ENCODE measurements around the gene PATJ.
"Not testable (repeated sequence)": the region's sequence is repeated elsewhere in the genome, so short reads cannot be mapped to it uniquely, and the experiment has no call there.

PATJ gene

GRCh38 chr1:61873994-61874393, 131.7 kb downstream of the PATJ start:
- in situ Hi-C loops (cut with MboI; ENCODE audit: low sequenced_read_pairs): loop anchor here (25.0 kb wide), 1 partner anchor 1887 kb away; no protein-coding TSS in a partner anchor

- in situ Hi-C loops (cut with MboI; ENCODE audit: low sequenced_read_pairs): no loop called here
Measured at GRCh38 chr1:61875198-61875597, 132.9 kb downstream of the PATJ start.

- in situ Hi-C loops (cut with MboI; ENCODE audit: low sequenced_read_pairs): not testable (repeated sequence)
Measured at GRCh38 chr1:61879887-61880474, 137.7 kb downstream of the PATJ start.

- in situ Hi-C loops (cut with MboI; ENCODE audit: low sequenced_read_pairs): no loop called here
Measured at GRCh38 chr1:61887076-61887867, 145.0 kb downstream of the PATJ start.

DNA sequence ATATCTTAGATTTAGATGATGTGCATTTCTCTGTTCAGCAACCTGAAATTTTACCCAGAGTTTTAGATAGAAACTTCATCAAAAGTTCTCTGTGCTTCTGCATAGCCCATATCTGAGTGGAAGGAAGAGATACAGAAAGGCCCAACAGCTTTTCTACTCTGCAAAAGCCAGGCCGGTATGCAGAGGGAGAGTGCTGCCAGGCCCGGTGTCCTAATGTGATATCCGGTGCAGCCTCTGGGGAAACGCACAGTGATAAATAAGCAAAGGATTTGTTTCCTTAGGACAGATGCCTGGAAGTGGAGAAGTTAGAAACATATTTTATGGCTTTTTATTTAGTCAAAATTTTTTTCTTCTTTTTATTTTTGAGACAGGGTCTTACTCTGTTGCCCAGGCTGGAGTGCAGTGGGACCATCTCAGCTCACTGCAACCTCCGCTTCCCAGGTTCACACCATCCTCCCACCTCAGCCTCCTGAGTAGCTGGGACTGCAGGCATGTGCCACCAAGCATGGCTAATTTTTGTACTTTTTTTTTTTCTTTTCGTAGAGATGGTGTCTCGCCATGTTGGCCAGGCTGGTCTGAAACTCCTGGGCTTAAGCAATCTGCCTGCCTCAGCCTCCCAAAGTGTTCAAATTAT, 145.8 kb downstream of the PATJ start:
- in situ Hi-C loops (cut with MboI; ENCODE audit: low sequenced_read_pairs): no loop called here

- in situ Hi-C loops (cut with MboI; ENCODE audit: low sequenced_read_pairs): no loop called here
Measured at GRCh38 chr1:61888808-61889207, 146.5 kb downstream of the PATJ start.

GRCh38 chr1:61890435-61890834, 148.2 kb downstream of the PATJ start:
- in situ Hi-C loops (cut with MboI; ENCODE audit: low sequenced_read_pairs): not testable (repeated sequence)

GRCh38 chr1:61892977-61893376, 150.7 kb downstream of the PATJ start:
- in situ Hi-C loops (cut with MboI; ENCODE audit: low sequenced_read_pairs): no loop called here

DNA sequence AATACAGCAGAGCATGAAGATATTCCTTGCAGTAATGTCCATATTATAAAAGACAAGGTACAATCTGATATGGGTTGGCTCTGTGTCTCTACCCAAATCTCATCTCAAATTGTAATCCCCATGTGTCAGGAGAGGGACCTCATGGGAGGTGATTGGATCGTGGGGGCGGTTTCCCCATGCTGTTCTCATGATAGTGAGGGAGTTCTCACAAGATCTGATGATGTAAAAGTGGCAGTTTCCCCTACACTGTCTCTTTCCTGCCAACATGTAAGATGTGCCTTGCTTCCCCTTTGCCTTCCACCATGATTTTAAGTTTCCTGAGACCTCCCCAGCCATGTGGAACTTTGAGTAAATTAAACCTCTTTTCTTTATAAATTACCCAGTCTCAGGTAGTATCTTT, 152.0 kb downstream of the PATJ start:
- in situ Hi-C loops (cut with MboI; ENCODE audit: low sequenced_read_pairs): not testable (repeated sequence)

GRCh38 chr1:61895175-61895574, 152.9 kb downstream of the PATJ start:
- in situ Hi-C loops (cut with MboI; ENCODE audit: low sequenced_read_pairs): no loop called here

- in situ Hi-C loops (cut with MboI; ENCODE audit: low sequenced_read_pairs): no loop called here
Measured at GRCh38 chr1:61898658-61899057, 156.4 kb downstream of the PATJ start.

DNA sequence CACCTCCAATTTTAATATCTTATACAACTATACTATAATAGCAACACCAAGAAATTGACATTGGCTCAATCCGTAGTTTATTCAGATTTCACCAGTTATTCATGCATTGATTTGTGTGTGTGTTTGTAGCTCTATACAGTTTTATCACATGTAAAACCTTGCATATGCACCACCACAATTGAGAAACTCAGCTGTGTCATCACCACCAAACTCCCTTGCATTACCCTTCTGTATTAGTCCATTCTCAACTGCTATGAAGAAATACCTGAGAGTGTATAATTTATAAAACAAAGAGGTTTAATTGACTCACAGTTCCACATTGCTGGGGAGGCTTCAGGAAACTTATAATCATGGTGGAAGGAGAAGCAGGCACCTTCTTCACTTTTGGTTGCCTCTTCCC, 162.1 kb downstream of the PATJ start:
- in situ Hi-C loops (cut with MboI; ENCODE audit: low sequenced_read_pairs): no loop called here

DNA sequence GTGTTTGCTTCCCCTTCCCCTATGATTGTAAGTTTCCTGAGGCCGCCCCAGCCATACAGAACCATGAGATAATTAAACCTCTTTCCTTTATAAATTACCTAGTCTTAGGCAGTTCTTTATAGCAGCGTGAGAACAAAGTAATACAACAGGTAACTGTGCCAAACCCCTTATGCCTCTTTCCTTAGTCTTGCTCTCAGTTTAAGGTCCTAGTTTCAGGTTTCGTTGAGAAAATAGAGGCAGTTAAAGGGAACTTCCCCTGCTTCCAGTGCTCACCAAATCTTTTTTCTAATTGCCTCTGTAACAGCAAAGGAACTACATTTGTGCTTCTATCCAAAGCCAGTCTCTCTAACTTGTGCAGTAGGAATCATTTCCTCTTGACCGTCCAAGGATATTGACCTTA, 164.8 kb downstream of the PATJ start:
- in situ Hi-C loops (cut with MboI; ENCODE audit: low sequenced_read_pairs): no loop called here

DNA sequence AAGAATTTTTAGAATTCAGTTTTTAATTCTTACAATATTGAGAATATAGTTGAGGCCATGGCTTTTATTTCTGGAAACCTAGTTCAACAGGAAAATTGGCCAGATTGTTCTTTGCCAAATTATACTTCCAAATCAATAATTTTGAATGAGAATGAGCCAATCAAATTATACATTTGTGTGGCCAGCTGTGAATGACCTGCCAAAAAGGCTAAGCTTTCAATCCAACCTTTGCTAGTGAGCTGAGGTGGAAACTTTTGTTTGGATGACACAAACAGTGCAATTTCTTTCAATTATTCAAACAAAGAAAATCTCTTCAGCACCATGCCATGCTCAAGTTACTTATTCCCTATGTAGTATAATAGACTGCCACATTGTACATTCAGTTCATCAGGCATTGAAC, 167.8 kb downstream of the PATJ start:
- in situ Hi-C loops (cut with MboI; ENCODE audit: low sequenced_read_pairs): no loop called here

- in situ Hi-C loops (cut with MboI; ENCODE audit: low sequenced_read_pairs): no loop called here
Measured at GRCh38 chr1:61914823-61915482, 172.7 kb downstream of the PATJ start.

GRCh38 chr1:61921435-61921834, 179.2 kb downstream of the PATJ start:
- in situ Hi-C loops (cut with MboI; ENCODE audit: low sequenced_read_pairs): no loop called here

DNA sequence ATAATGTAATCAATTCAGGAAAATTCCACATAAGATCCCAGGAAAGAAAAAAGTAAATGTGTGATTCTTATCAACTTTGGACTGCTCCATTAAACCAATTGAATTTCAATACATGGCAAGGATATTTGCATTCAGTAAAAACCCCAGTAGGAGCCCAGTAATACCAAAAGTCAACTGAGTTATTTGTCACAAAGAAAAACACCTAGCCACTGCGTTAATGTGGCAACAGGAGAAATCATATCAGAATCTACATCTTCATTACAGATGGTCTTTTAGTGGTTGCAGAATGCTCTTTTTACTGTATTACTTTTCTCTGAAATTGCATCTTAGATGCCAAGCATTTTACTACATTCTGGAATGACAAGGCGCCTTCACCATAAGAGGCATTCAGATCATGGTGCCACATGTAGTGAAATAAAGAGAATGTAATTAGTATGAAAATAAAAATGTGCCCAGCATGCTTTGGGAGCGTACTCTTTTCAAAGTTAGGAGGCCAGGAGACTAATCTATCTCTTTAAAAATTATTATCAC, 180.7 kb downstream of the PATJ start:
- in situ Hi-C loops (cut with MboI; ENCODE audit: low sequenced_read_pairs): no loop called here

DNA sequence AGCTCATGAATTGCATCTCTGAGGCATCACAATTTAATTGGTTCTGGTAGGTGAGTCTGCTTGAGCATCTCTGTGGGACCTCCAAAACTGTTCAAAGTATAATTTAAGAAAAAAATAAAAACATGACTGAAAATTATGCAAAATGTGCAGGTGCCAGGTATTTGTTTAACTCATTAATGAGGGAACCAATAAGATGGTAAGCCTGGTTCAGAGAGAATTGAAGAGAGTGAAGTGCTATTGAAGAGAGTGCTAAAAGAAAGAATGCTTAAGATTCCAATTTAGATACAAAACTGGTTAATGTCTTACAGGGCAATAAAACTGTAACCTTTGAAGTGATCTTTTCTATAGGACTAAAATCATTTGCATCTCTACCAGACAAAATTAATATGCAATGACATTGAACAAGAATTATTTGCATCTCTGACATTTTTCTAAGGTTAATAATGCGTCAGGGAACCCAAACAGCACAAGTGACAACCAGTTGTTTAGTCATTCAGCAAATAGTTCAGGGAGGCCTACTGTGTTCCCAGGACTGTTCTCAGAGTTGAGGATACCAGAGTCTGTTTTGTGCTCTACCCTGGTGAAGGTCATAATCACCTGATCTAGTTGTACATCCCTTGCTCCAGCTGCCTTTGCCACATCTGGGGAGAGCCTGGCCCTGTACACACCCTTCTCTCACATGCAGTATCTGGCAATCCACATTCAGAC, 183.5 kb downstream of the PATJ start:
- in situ Hi-C loops (cut with MboI; ENCODE audit: low sequenced_read_pairs): no loop called here

DNA sequence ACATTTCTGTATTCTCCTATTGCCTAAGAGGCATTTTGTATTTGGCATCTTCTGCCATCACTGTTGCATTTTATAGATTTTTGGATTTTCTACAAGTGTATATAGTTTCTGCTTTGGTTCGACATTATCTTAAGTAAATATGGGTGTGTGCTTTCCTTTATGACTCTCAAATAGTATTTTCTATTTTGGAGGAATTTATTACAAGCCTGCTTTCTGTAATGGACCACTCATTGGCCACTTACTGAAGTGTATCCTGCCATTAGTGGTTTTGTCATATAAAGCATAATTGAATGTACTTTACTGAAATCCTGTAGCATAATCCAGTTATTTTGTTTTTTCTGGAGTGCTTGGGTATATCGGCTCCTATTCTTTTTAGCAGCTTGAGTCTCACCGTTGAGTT, 184.3 kb downstream of the PATJ start:
- in situ Hi-C loops (cut with MboI; ENCODE audit: low sequenced_read_pairs): no loop called here

GRCh38 chr1:61930116-61930645, 187.9 kb downstream of the PATJ start:
- in situ Hi-C loops (cut with MboI; ENCODE audit: low sequenced_read_pairs): no loop called here
